BJ (cell line): ENCODE data around the gene SYNJ2. TPM values are rescaled to one million over a fixed set of nuclear protein-coding genes. Genes with fewer than 3 reads are reported as not detected.

ENCODE experiments used
- CTCF ChIA-PET: fragments of 350-600 bp; formaldehyde crosslinking; extraction: SDS; loops from one replicate; lab custom pipeline; 2021; ENCODE audit warnings: antibody characterized with exemption, inconsistent platforms; lab: Yijun Ruan, JAX
- POLR2A ChIA-PET: fragments of 300-600 bp; sonication (Branson Sonifier 250); formaldehyde crosslinking; extraction: SDS; loops from one replicate; lab custom pipeline; 2021; ENCODE audit warnings: antibody characterized with exemption; lab: Charles Lee
- DNase-seq: peaks from one replicate; pipeline ENCODE4 v3.0.0-alpha.2; 2011; ENCODE audit warnings: low read depth
- H3K27me3 ChIP-seq: 2 replicates; pipeline ENCODE4 v1.6.0; 2011; ENCODE audit warnings: low read length; ENCODE audit not compliant: control insufficient read depth, insufficient read depth
- H3K36me3 ChIP-seq: 2 replicates; pipeline ENCODE4 v1.5.1; 2011; ENCODE audit warnings: low read length; ENCODE audit not compliant: control insufficient read depth, insufficient read depth
- H3K4me3 ChIP-seq: 2 replicates; pipeline ENCODE4 v1.5.1; 2011; ENCODE audit warnings: low read depth, mild to moderate bottlenecking, control low read depth, low read length
- CTCF ChIP-seq: IDR thresholded peaks from 2 replicates; pipeline ENCODE4 v1.5.1; 2011; ENCODE audit warnings: low read depth, mild to moderate bottlenecking, control low read depth, inconsistent platforms, low read length, moderate library complexity; ENCODE audit not compliant: insufficient read depth
- polyA plus RNA-seq: library from polyadenylated mRNA; depleted of rRNA; stranded (reverse); fragments of >200 nt; gene quantifications from 2 replicates; pipeline ENCODE4 v1.2.3, GENCODE V29; 2011

SYNJ2 gene
- polyA plus RNA-seq, 1 experiment, result 29.9 TPM

- CTCF ChIA-PET, result interaction anchor here (0.6 to 1.6 kb wide), 4 partner anchors 12 to 33 kb away, joined by 3 to 5 read pairs (median 4); no protein-coding TSS in a partner anchor
- POLR2A ChIA-PET, result no interaction called here
Observed at GRCh38 chr6:158028421-158028820, 46.8 kb downstream of the SYNJ2 start.

GRCh38 chr6:158028876-158029275 lies 47.2 kb downstream of the SYNJ2 start:
- Histone ChIP-seq H3K4me3 (no peak overlapping the region), H3K27me3 (no peaks in the 10 kb centered on the region), H3K36me3 (peaks cover 8% of the 10 kb centered on the region)
- POLR2A ChIA-PET, result no interaction called here
- no peak for TF ChIP-seq CTCF
- no peak for DNase-seq
- CTCF ChIA-PET, result interaction anchor here (0.9 to 1.6 kb wide), 2 partner anchors 19 to 32 kb away, joined by 3 to 5 read pairs; no protein-coding TSS in a partner anchor

More at GRCh38 chr6:158028421-158028820, 46.8 kb downstream of the SYNJ2 start:
- TF ChIP-seq CTCF, result no peak
- Histone ChIP-seq H3K27me3 (no peaks in the 10 kb centered on the region), H3K4me3 (no peak overlapping the region), H3K36me3 (peaks cover 6% of the 10 kb centered on the region)
- DNase-seq, result no peak

- Histone ChIP-seq H3K4me3 (no peak overlapping the region), H3K36me3 (peaks cover 12% of the 10 kb centered on the region), H3K27me3 (no peaks in the 10 kb centered on the region)
- DNase-seq, result no peak
- ChIA-PET CTCF (interaction anchor here (0.9 to 1.6 kb wide), 2 partner anchors 18 to 31 kb away, joined by 3 to 5 read pairs; no protein-coding TSS in a partner anchor), POLR2A (no interaction called here)
- no peak for TF ChIP-seq CTCF
Observed at GRCh38 chr6:158029668-158030230, 48.1 kb downstream of the SYNJ2 start.

GRCh38 chr6:158030380-158031300 lies 49.0 kb downstream of the SYNJ2 start:
- no peak overlapping the region for H3K4me3 ChIP-seq
- no peak for DNase-seq
- ChIA-PET POLR2A (no interaction called here), CTCF (interaction anchor here (0.8 kb wide), 1 partner anchor 38 kb away, joined by 3 read pairs; no protein-coding TSS in a partner anchor)
- peaks cover 12% of the 10 kb centered on the region for H3K36me3 ChIP-seq
- no peak for TF ChIP-seq CTCF
- no peaks in the 10 kb centered on the region for H3K27me3 ChIP-seq
